ENCODE results near the gene HMGCLL1.

Gene HMGCLL1

DNA sequence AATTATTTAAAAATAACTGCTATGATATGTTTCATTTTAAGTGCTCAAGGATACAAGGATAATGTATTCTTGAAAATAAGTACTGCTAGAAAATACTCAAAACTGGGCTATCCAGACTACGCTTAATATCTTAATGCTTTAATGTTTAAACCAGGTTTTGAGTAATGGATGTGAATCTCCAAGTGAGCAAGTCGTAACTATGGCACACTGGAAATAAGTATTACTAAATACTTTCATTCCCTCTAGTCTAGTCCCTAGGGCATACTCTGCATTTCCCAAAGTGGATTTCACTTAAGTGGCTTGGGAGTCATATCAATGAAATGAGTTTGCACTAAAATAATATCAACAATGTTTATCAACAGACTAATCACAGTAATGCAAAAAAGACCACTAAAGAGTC lies 48.1 kb downstream of the HMGCLL1 start:
- FAIRE-seq, result no peak
- no peak for DNase-seq (ENCODE audit: insufficient read length)
- TF ChIP-seq TAF1 (IDR thresholded peaks at IDR 0.05; ENCODE audit: borderline replicate concordance, low read depth, low read length), result no peak
- no peak for TF ChIP-seq POLR2AphosphoS5 (IDR thresholded peaks at IDR 0.05; ENCODE audit: low read depth, low read length)
- no peak for TF ChIP-seq POLR2A (IDR thresholded peaks at IDR 0.05; ENCODE audit: low read depth, low read length)

GRCh38 chr6:55528624-55529023 lies 50.4 kb downstream of the HMGCLL1 start:
- TF ChIP-seq POLR2AphosphoS5 (IDR thresholded peaks at IDR 0.05; ENCODE audit: low read depth, low read length), result no peak
- TF ChIP-seq POLR2A (IDR thresholded peaks at IDR 0.05; ENCODE audit: low read depth, low read length), result no peak
- TF ChIP-seq TAF1 (IDR thresholded peaks at IDR 0.05; ENCODE audit: borderline replicate concordance, low read depth, low read length), result no peak
- DNase-seq (ENCODE audit: insufficient read length), result no peak
- no peak for FAIRE-seq

- FAIRE-seq, result no peak
Observed at GRCh38 chr6:55524441-55524840, 54.6 kb downstream of the HMGCLL1 start.

GRCh38 chr6:55518529-55519060 lies 60.4 kb downstream of the HMGCLL1 start:
- no peak for TF ChIP-seq POLR2AphosphoS5 (IDR thresholded peaks at IDR 0.05; ENCODE audit: low read depth, low read length)
- TF ChIP-seq TAF1 (IDR thresholded peaks at IDR 0.05; ENCODE audit: borderline replicate concordance, low read depth, low read length), result no peak
- TF ChIP-seq POLR2A (IDR thresholded peaks at IDR 0.05; ENCODE audit: low read depth, low read length), result no peak
- DNase-seq (ENCODE audit: insufficient read length), result no peak
- no peak for FAIRE-seq

More at GRCh38 chr6:55524441-55524840, 54.6 kb downstream of the HMGCLL1 start:
- TF ChIP-seq POLR2AphosphoS5 (IDR thresholded peaks at IDR 0.05; ENCODE audit: low read depth, low read length) (no peak), POLR2A (IDR thresholded peaks at IDR 0.05; ENCODE audit: low read depth, low read length) (no peak), TAF1 (IDR thresholded peaks at IDR 0.05; ENCODE audit: borderline replicate concordance, low read depth, low read length) (no peak)
- DNase-seq (ENCODE audit: insufficient read length), result no peak

DNA sequence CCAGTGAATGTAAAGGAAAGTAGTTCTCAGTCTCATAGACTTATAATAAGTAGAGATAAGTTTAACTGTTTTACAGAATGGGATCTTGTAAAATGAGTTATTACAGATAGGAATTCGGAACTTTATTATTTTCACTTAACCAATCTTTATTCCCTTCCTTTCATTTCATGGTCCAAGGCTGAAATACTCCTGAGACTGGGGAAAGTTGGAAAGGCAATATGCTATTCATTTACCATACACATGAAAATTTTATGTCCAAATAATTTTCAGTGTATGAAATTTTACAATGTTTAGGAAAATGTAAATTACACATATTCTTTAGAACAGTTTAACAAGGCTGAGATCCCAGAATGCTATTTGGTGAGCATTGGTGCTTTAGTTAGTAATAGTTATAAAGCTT lies 62.3 kb downstream of the HMGCLL1 start:
- FAIRE-seq, result no peak
- TF ChIP-seq TAF1 (IDR thresholded peaks at IDR 0.05; ENCODE audit: borderline replicate concordance, low read depth, low read length) (no peak), POLR2A (IDR thresholded peaks at IDR 0.05; ENCODE audit: low read depth, low read length) (no peak), POLR2AphosphoS5 (IDR thresholded peaks at IDR 0.05; ENCODE audit: low read depth, low read length) (no peak)

DNA sequence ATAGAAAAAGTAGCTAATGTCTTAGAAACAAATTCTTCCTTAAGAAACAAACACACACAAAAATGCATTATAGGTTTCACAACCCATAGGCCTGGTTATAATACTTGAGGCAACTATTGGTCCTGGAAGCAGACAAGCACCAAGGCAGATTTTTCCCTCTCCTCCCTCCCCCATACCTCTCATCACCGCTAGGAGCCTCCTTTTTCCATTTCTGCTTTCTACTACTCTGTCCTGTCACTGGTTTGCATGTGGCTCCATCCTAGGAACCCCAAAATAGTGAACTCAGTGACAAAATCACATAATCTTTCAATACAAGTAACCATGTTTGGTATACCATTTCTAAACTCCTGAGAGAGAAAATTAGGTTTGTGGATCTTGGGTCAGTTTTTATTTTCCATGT lies 66.1 kb downstream of the HMGCLL1 start:
- FAIRE-seq (no peak), DNase-seq (ENCODE audit: insufficient read length) (no peak)
- TF ChIP-seq TAF1 (IDR thresholded peaks at IDR 0.05; ENCODE audit: borderline replicate concordance, low read depth, low read length), result no peak
- TF ChIP-seq POLR2A (IDR thresholded peaks at IDR 0.05; ENCODE audit: low read depth, low read length), result no peak
- TF ChIP-seq POLR2AphosphoS5 (IDR thresholded peaks at IDR 0.05; ENCODE audit: low read depth, low read length), result no peak

More for the DNA sequence above, 62.3 kb downstream of the HMGCLL1 start:
- no peak for DNase-seq (ENCODE audit: insufficient read length)

GRCh38 chr6:55511122-55511800 lies 67.7 kb downstream of the HMGCLL1 start:
- no peak for TF ChIP-seq POLR2AphosphoS5 (IDR thresholded peaks at IDR 0.05; ENCODE audit: low read depth, low read length)
- no peak for TF ChIP-seq POLR2A (IDR thresholded peaks at IDR 0.05; ENCODE audit: low read depth, low read length)
- no peak for TF ChIP-seq TAF1 (IDR thresholded peaks at IDR 0.05; ENCODE audit: borderline replicate concordance, low read depth, low read length)
- DNase-seq (ENCODE audit: insufficient read length) (no peak), FAIRE-seq (no peak)

- no peak for DNase-seq (ENCODE audit: insufficient read length)
- FAIRE-seq, result no peak
- no peak for TF ChIP-seq POLR2AphosphoS5 (IDR thresholded peaks at IDR 0.05; ENCODE audit: low read depth, low read length)
- TF ChIP-seq POLR2A (IDR thresholded peaks at IDR 0.05; ENCODE audit: low read depth, low read length), result no peak
- TF ChIP-seq TAF1 (IDR thresholded peaks at IDR 0.05; ENCODE audit: borderline replicate concordance, low read depth, low read length), result no peak
Observed at GRCh38 chr6:55499591-55499990, 79.4 kb downstream of the HMGCLL1 start.

GRCh38 chr6:55497694-55498093 lies 81.3 kb downstream of the HMGCLL1 start:
- no peak for FAIRE-seq
- DNase-seq (ENCODE audit: insufficient read length), result no peak
- no peak for TF ChIP-seq POLR2A (IDR thresholded peaks at IDR 0.05; ENCODE audit: low read depth, low read length)
- no peak for TF ChIP-seq TAF1 (IDR thresholded peaks at IDR 0.05; ENCODE audit: borderline replicate concordance, low read depth, low read length)
- no peak for TF ChIP-seq POLR2AphosphoS5 (IDR thresholded peaks at IDR 0.05; ENCODE audit: low read depth, low read length)

- DNase-seq (ENCODE audit: insufficient read length) (no peak), FAIRE-seq (no peak)
- TF ChIP-seq POLR2AphosphoS5 (IDR thresholded peaks at IDR 0.05; ENCODE audit: low read depth, low read length) (no peak), POLR2A (IDR thresholded peaks at IDR 0.05; ENCODE audit: low read depth, low read length) (no peak), TAF1 (IDR thresholded peaks at IDR 0.05; ENCODE audit: borderline replicate concordance, low read depth, low read length) (no peak)
Observed at GRCh38 chr6:55496201-55496600, 82.8 kb downstream of the HMGCLL1 start.

DNA sequence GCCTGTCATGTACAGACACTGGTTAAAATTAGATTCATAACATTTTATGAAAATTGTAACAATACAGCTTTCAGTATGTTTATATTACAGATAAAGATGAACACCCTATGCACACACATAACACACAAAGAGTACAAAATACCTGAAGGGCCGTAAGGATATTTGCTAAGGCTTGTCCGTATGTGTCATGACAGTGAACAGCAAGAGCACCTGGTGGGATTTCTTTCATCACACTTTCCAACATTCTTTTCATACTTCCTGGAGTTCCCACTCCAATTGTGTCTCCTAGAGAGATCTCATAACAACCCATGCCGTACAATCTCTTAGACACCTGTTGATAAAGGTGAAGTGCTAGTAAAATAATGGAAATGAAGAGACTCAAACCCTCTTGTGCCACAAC lies 83.7 kb downstream of the HMGCLL1 start:
- FAIRE-seq, result no peak
- no peak for DNase-seq (ENCODE audit: insufficient read length)
- no peak for TF ChIP-seq POLR2AphosphoS5 (IDR thresholded peaks at IDR 0.05; ENCODE audit: low read depth, low read length)
- TF ChIP-seq TAF1 (IDR thresholded peaks at IDR 0.05; ENCODE audit: borderline replicate concordance, low read depth, low read length), result no peak
- no peak for TF ChIP-seq POLR2A (IDR thresholded peaks at IDR 0.05; ENCODE audit: low read depth, low read length)

- no peak for DNase-seq (ENCODE audit: insufficient read length)
- no peak for FAIRE-seq
- TF ChIP-seq TAF1 (IDR thresholded peaks at IDR 0.05; ENCODE audit: borderline replicate concordance, low read depth, low read length) (no peak), POLR2A (IDR thresholded peaks at IDR 0.05; ENCODE audit: low read depth, low read length) (no peak)
Observed at GRCh38 chr6:55494411-55494810, 84.6 kb downstream of the HMGCLL1 start.
